Stimulated activated memory B cell treated with anti-CD40 and anti-IgM and Interleukin-4, amounts not matched to agents 10 μg/mL and 1 μg/mL and 100 μg/mL, for 72 hours (primary cell): Measurements from ENCODE around the gene ADAMTS9.

Experiments
- ATAC-seq: fragments of 150-1000 bp; cut with Tn5 transposase; 2 replicates; pipeline ENCODE4 v1.10.0; 2021
- H3K27ac Mint-ChIP-seq: one replicate; pipeline ENCODE4 v1.8.0; 2022; ENCODE audit warnings: mild to moderate bottlenecking, mixed read lengths
- H3K27me3 Mint-ChIP-seq: one replicate; pipeline ENCODE4 v1.8.0; 2022; ENCODE audit warnings: mixed read lengths
- H3K36me3 Mint-ChIP-seq: one replicate; pipeline ENCODE4 v1.8.0; 2022; ENCODE audit warnings: mixed read lengths
- H3K4me1 Mint-ChIP-seq: one replicate; pipeline ENCODE4 v1.8.0; 2022; ENCODE audit warnings: mixed read lengths
- H3K4me3 Mint-ChIP-seq: one replicate; pipeline ENCODE4 v1.8.0; 2022; ENCODE audit warnings: mild to moderate bottlenecking, moderate library complexity, mixed read lengths
- H3K9me3 Mint-ChIP-seq: one replicate; pipeline ENCODE4 v1.8.0; 2022; ENCODE audit warnings: mixed read lengths

Gene ADAMTS9

DNA sequence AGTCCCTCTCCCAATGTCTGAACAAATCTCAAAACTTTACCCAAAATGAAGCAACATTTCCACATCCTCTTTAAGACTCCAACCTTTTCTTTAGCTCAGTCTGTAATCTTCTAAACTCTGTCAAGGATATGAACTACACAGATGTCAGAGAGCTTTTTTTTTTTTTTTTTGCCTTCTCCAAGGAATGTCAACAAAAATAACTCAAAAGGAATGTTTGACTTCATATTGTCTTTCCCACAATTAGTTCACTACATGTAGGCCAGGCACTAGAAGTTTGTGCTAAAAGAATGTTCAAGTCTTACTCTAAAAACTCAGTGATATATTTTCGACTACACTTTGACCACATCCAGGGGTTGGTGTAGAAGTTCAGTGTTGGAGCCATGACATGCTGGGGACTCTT lies 37.1 kb downstream of the ADAMTS9 start:
- Mint-ChIP-seq H3K36me3 (no peaks in the 10 kb centered on the region), H3K27me3 (no peaks in the 10 kb centered on the region), H3K4me1 (no peaks in the 10 kb centered on the region), H3K27ac (no peak overlapping the region), H3K4me3 (no peak overlapping the region), H3K9me3 (no peaks in the 10 kb centered on the region)
- no peak for ATAC-seq

DNA sequence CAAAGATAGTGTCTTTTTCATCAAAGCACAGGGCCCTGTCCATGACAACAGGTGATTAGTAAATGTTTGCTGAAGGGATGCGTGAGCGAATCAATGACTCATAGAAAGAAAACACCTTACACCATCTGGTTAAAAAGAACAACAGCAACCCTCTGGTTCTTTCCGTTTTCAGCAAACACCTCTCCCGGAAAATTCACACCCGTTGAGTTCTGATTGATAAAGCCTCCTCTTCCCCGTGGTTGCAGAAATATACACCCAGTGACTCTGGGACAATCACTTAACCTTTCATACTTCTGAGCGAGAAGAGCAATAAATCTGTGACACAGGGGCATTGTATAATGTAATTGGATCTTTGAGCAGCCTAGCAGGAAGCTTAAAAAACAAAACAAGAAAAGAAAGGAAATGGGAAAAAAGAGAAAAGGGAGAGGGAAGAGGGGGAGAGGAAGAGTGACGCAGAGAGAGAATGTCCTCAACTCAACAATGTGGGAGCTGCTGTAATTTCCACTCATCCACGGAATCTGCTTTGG lies 37.6 kb downstream of the ADAMTS9 start:
- Mint-ChIP-seq H3K4me1 (no peaks in the 10 kb centered on the region), H3K27ac (no peak overlapping the region), H3K9me3 (no peaks in the 10 kb centered on the region), H3K4me3 (no peak overlapping the region), H3K27me3 (no peaks in the 10 kb centered on the region), H3K36me3 (no peaks in the 10 kb centered on the region)
- ATAC-seq = no peak

DNA sequence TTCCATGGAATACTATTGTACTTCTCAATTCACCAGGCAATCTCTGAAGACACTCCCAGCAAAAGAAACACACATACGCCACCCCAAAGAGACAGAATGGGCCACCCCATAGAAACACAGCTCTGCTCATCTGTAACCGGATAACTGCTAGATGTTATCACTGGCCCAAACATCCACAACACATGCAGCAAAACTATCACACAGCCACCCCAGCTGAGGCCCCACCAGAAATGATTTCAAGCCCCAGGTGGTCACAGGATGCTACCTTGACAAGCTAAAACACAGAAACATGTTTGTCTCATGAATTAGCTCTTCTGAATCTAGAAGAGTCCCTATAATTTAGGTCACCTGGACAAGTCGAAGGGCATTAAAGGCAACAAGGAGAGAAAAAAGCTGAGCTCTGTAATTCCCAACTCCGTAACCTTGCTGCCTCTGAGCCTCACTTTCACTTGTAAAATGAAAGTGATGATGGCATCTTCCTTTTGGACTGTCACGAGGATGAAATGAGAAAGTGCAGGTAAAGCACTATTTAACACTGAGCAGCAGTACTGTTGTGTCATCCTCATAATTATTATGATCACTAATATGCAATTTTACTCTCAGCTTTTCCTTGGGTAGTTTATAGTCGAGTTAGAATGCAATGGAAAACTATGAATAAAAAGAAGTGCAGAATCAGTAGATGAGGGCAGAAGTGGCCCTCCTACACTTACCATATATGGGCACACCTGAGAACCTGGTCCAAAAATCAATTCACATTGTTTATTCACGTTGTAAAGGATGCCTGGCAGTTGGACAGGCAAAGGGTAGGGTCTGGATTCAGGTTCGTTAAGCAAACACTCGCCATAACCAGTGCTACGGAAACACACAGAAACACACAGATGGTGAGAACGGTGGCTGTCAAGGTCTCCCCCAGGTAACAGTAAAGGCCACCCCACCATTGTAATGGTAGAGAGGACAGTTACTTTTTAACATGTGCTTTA lies 38.6 kb downstream of the ADAMTS9 start:
- no peaks in the 10 kb centered on the region for H3K4me1 Mint-ChIP-seq
- H3K4me3 Mint-ChIP-seq = no peak overlapping the region
- ATAC-seq = no peak
- H3K36me3 Mint-ChIP-seq = no peaks in the 10 kb centered on the region
- H3K27ac Mint-ChIP-seq = no peak overlapping the region
- no peaks in the 10 kb centered on the region for H3K27me3 Mint-ChIP-seq
- no peaks in the 10 kb centered on the region for H3K9me3 Mint-ChIP-seq

DNA sequence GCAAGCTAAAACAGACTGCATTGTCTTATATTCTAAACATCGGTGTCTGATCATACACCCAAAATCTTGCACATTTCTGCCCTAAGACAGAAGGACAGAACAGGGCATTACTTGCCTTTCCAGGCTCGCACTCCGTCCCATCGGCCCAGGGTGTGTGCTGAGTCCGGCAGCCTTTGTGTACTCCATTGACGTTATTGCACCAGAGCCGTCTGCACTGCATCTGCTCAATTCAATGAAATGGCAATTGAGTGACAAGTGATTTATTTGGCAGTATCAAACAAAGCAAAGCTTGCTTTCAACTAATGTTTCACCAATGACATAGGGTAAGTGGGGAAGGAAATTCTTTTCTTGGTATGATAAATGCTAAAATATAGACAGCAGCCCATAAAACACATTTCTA lies 40.0 kb downstream of the ADAMTS9 start:
- H3K4me3 Mint-ChIP-seq = no peak overlapping the region
- H3K27ac Mint-ChIP-seq = no peak overlapping the region
- H3K36me3 Mint-ChIP-seq = no peaks in the 10 kb centered on the region
- H3K27me3 Mint-ChIP-seq = no peaks in the 10 kb centered on the region
- ATAC-seq = no peak
- H3K4me1 Mint-ChIP-seq = no peaks in the 10 kb centered on the region
- no peaks in the 10 kb centered on the region for H3K9me3 Mint-ChIP-seq

DNA sequence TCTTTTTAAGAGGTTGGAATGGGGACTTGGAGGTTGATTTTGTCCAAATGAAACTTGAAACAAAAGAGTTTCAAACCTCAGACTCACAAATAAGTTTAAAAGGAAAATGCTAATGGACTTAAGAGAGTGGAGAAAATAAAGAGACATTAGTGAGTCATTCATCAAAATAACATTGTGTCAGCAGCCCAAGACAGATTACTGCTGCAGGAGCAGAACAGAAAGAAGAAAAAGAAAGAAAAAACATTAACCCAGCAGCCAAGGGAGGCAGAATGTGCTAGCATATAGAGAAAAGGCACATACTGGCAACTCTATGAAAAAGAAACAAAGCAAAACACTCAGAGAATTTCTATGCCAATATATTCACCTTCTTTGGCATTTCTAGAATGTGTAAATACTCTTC lies 42.6 kb downstream of the ADAMTS9 start:
- Mint-ChIP-seq H3K27ac (no peak overlapping the region), H3K9me3 (no peaks in the 10 kb centered on the region), H3K4me3 (no peak overlapping the region), H3K36me3 (no peaks in the 10 kb centered on the region), H3K4me1 (no peaks in the 10 kb centered on the region), H3K27me3 (no peaks in the 10 kb centered on the region)
- ATAC-seq = no peak

DNA sequence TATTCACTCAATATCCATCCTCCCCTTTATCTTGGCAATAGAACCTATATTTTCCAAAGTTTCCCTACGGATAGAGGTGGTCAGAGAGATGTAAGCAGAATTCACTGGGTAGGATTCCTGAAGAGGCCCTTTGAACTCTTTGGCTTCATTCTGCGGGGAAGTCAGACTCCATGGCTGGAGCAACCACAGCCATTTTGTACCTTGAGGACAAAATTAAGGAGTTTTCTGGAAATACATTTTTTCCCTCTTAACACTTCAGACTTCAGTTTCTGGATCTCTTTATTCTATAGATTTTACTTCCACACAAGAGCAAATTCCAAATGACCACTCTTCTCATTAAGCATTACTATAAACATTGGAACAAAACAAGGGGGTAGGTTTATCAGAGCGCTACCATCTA lies 43.3 kb downstream of the ADAMTS9 start:
- Mint-ChIP-seq H3K27me3 (no peaks in the 10 kb centered on the region), H3K36me3 (no peaks in the 10 kb centered on the region), H3K4me3 (no peak overlapping the region), H3K27ac (no peak overlapping the region), H3K9me3 (no peaks in the 10 kb centered on the region), H3K4me1 (no peaks in the 10 kb centered on the region)
- ATAC-seq = no peak

DNA sequence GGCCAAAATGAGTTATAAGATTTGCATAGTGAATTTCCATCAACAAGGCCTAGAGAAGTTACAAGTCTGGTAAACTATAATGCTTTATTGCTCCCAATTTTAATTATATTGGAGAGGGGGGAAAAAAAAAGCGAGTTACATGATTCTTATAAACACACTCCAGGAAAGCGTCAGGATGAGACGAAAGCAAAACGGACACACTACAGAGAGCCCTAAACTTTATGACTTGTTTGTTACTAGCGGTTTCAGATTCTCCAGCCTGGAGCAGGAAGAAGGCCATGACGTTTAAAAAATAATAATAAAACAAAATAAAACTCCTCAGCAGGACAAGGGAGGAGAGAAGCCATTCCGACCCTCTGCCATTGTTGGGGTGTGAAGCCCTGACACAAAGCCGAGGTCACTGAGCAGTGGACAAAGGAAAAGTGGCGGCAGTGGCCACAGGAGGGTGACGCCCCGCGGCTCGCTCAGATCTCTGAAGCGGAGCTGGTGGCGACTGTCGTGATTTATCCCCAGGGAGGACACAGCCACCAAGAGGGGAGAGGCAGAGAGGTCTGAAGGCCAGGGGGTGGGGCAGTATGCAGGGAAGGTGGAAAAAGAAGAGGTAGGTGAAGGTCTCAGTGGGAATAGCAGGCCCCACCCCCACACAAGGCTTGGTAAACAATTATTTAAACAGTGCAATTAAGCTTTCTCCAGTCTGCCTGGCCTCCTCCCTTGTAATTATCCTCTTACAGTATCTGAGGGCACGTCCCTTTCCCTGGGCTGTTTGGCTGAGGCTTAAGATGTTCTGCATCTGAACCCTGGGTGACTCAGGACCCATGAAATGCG lies 45.3 kb downstream of the ADAMTS9 start:
- H3K9me3 Mint-ChIP-seq = no peaks in the 10 kb centered on the region
- H3K36me3 Mint-ChIP-seq = no peaks in the 10 kb centered on the region
- no peak overlapping the region for H3K27ac Mint-ChIP-seq
- H3K4me3 Mint-ChIP-seq = no peak overlapping the region
- no peak for ATAC-seq
- H3K27me3 Mint-ChIP-seq = no peaks in the 10 kb centered on the region
- no peaks in the 10 kb centered on the region for H3K4me1 Mint-ChIP-seq

DNA sequence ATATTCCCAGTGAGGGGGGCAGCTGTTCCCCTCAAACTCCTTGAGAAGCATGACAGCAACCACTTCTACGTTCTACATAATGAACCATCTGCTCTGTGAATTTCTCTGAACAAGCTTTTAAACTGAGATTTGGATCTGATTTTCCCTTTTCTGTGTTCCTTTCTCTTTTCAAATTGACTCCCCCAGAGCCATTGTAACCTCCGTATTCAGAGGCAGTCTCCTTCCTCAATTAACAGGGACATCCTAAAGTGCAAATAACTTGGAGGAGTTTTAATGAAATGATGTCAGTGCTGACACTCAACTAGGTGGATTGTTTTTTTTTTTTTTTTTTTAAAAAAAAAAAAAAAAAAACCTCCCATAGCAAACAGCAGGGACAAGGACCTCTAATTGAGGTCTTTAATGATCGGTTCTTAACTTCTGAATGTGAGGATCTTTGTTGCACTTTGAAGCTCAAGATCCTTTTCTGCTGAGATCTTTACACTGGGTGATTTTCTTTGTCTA lies 48.8 kb downstream of the ADAMTS9 start:
- no peaks in the 10 kb centered on the region for H3K27me3 Mint-ChIP-seq

DNA sequence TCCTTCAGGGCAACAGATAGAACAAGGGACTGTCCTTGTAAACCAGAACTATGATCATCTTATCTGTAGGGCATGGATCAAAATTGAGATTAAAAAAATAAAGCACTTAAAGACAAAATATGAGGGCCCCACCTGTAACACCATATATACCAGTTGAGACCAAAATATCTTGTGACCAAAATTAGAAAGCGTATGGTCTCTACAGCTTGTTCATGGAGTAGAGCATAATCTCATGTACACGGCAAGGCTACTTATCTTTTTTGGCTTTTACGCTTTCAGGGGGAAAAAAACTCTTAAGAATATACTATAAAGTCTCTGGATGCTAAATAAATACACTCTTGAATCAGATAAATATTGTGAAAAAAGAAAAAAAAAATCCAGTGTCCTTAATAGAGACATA lies 49.3 kb downstream of the ADAMTS9 start:
- H3K4me3 Mint-ChIP-seq = no peak overlapping the region
- no peak for ATAC-seq
- H3K27ac Mint-ChIP-seq = no peak overlapping the region
- no peaks in the 10 kb centered on the region for H3K4me1 Mint-ChIP-seq
- no peaks in the 10 kb centered on the region for H3K27me3 Mint-ChIP-seq
- no peaks in the 10 kb centered on the region for H3K36me3 Mint-ChIP-seq
- peaks cover 3% of the 10 kb centered on the region for H3K9me3 Mint-ChIP-seq

More for the DNA sequence above, 48.8 kb downstream of the ADAMTS9 start:
- no peak overlapping the region for H3K4me3 Mint-ChIP-seq
- peaks cover 3% of the 10 kb centered on the region for H3K9me3 Mint-ChIP-seq
- no peak for ATAC-seq
- H3K27ac Mint-ChIP-seq = no peak overlapping the region
- no peaks in the 10 kb centered on the region for H3K4me1 Mint-ChIP-seq
- H3K36me3 Mint-ChIP-seq = no peaks in the 10 kb centered on the region

DNA sequence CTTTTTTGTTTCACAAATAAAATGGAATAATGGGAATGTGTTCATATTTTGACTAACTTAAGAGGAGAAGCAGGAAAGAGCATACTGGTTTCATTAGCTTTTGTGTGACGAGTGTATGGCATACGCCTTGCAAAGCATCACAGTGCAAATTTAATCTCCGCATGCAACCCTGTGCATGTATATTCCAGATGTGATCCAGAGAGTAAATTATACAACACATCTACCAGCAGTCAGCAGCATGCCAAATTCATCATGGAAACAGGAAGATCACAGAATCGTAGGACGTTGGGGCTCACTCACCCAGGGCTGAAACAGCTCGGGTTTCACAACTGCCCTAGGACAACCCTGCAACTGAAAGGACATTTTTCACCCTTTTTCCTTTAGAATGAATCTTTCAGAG lies 53.4 kb downstream of the ADAMTS9 start:
- Mint-ChIP-seq H3K27ac (no peak overlapping the region), H3K9me3 (peaks cover 4% of the 10 kb centered on the region), H3K36me3 (no peaks in the 10 kb centered on the region), H3K4me3 (no peak overlapping the region), H3K27me3 (no peaks in the 10 kb centered on the region), H3K4me1 (no peaks in the 10 kb centered on the region)
- no peak for ATAC-seq

DNA sequence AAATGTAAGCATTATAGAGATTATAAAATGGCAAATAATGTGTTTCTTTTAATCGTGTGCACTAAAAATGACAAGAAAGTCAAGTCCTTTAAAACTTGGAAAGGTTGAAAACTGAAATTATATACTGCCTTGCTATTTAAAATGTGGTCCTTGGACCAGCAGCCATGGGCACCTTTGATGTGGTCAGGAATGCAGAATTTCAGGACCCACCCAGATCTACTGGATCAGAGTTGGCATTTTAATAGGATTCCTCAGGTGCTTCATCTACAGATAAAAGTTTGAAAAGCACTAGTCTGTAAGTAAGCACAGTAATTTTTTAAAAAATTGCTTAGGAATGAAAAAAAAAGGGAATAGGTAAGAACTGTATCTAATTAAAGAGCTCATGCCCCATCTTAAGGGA lies 55.8 kb downstream of the ADAMTS9 start:
- ATAC-seq = no peak
- Mint-ChIP-seq H3K4me1 (no peaks in the 10 kb centered on the region), H3K27ac (no peak overlapping the region), H3K9me3 (peaks cover 8% of the 10 kb centered on the region), H3K36me3 (no peaks in the 10 kb centered on the region), H3K27me3 (no peaks in the 10 kb centered on the region), H3K4me3 (no peak overlapping the region)

DNA sequence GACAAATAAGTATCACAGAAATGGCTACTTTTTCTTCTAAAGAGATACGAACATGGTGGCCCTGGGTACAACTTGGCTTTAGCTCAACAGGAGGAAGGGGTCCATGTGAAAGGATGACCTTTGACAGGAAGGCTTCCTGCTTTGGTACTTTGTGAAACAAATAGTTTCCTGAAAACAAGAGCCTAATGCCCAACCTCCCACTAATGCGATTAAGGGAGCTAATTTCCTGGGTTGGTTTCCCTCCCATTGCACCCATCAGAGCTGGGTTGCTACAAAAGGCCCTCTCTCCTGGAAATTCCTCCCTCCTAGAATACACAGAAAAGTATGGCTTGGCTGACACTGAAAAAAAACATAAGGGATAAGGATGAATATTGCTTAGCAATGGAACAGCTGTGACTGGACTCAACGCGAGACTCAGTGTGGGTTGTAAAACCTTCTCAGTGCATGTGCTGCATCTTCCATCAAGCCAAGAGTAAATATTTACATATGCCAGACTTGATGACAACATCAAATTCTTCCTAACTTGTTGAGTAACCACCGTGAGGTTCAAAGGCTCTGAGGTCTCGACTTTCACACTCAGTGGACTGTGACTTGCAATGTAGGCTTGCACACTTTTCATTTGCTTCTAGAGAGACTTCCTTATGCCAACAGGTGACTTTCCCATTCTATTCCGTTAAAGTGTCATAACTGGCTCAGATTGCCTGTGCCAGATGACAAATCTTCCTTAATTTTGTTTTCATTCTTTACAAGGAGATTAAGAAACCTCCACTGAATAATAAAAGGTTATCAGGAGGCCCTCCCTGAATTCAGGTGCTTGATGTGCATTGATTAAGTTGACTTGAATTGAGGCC lies 60.1 kb downstream of the ADAMTS9 start:
- H3K36me3 Mint-ChIP-seq = no peaks in the 10 kb centered on the region
- no peak for ATAC-seq
- no peaks in the 10 kb centered on the region for H3K27me3 Mint-ChIP-seq
- peaks cover 5% of the 10 kb centered on the region for H3K9me3 Mint-ChIP-seq
- no peak overlapping the region for H3K4me3 Mint-ChIP-seq
- no peak overlapping the region for H3K27ac Mint-ChIP-seq
- no peaks in the 10 kb centered on the region for H3K4me1 Mint-ChIP-seq

DNA sequence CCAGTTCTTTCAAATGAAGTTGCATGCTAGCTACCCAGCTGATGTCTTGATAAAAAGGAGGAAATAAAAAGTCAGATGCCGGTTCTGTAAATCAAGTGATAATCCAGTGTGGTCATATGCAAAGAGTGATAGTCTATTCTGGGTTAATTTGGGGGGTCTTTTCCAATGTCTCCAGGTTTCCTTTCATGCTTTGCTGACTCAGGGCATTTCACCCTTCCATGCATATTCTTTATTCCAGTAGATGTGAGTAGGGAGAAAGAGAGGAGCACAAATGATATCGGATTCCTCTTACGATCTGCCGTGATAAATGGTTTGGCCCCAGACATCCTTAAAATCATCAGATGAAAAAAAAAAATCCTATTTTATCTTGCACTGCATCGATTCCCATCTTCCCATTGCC lies 60.8 kb downstream of the ADAMTS9 start:
- Mint-ChIP-seq H3K4me1 (no peaks in the 10 kb centered on the region), H3K9me3 (peaks cover 5% of the 10 kb centered on the region), H3K27me3 (no peaks in the 10 kb centered on the region), H3K4me3 (no peak overlapping the region), H3K36me3 (no peaks in the 10 kb centered on the region), H3K27ac (no peak overlapping the region)
- ATAC-seq = no peak

DNA sequence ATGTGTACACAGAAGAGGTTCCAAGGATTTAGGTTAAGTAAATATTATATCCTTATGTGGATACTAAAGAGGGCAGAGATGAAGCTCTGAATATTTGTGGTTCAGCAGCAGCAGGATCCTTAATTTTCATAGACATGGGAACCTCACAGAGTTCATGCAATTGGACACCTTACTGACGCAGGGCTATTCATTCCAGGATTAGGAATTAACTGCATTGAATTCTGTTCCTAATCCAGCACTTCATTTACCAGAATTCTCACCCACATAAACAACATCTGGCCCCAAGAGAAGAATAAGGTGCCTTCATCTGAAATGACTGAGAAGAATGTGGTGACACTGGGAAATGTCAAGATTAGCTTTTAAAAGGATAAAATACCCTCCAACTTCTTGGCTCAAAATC lies 62.4 kb downstream of the ADAMTS9 start:
- Mint-ChIP-seq H3K4me1 (no peaks in the 10 kb centered on the region), H3K27me3 (no peaks in the 10 kb centered on the region), H3K27ac (no peak overlapping the region), H3K4me3 (no peak overlapping the region), H3K9me3 (peaks cover 5% of the 10 kb centered on the region), H3K36me3 (no peaks in the 10 kb centered on the region)
- no peak for ATAC-seq

DNA sequence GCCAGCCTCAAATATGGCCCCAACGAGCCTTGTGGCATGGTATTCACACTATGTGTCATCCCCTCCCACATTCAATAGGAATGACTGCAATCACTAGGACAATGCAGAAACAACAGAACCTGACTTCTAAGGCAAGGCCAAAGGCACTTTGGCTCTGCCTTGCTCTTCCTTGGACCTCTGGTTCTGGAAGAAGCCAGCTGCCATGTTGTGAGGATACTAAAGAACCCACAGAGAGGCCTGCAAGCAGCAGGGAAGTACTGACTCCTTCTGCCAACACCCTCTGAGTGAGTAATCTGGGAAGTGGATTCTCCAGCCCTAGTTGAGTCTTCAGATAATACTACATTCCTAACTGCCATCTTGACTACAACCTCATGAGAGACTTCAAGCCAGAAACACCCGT lies 64.7 kb downstream of the ADAMTS9 start:
- no peaks in the 10 kb centered on the region for H3K27me3 Mint-ChIP-seq
- no peak overlapping the region for H3K27ac Mint-ChIP-seq
- no peaks in the 10 kb centered on the region for H3K4me1 Mint-ChIP-seq
- no peaks in the 10 kb centered on the region for H3K36me3 Mint-ChIP-seq
- no peaks in the 10 kb centered on the region for H3K9me3 Mint-ChIP-seq
- ATAC-seq = no peak
- no peak overlapping the region for H3K4me3 Mint-ChIP-seq
